ENCODE results near the gene TCOF1. TPM values are rescaled to one million over a fixed set of nuclear protein-coding genes. Genes with fewer than 3 reads are reported as not detected.

TCOF1 gene
- total RNA-seq, 1 donor from 2014 or later, result 19.0 TPM

DNA sequence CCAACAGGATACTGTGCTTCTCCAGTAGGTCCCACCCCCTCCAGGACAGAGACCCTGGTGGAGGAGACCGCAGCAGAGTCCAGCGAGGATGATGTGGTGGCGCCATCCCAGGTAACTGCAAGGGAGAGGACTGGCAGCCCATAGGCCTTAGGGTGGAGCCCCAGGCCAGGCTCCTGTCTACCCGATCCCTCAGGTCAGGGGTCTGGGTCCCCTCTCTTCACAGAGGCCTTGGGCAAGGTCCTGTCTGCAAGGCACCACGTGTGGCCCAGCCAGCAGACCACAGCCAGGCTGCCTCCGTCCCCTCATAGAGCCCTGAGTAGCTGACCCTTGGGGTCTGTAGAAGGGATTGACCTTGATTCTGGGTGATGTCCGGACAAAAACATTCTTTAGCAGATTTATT, 35.2 kb downstream of the TCOF1 start:
- Mint-ChIP-seq H3K36me3 (ENCODE audit: low read depth) (peaks cover 26% of the 10 kb centered on the region), H3K4me1 (ENCODE audit: low read depth) (no peaks in the 10 kb centered on the region), H3K27ac (ENCODE audit: unreplicated experiment) (no peak overlapping the region), H3K4me3 (ENCODE audit: unreplicated experiment) (no peak overlapping the region), H3K27me3 (ENCODE audit: low read depth) (no peaks in the 10 kb centered on the region), H3K9me3 (ENCODE audit: low read depth) (no peaks in the 10 kb centered on the region)
- DNase-seq (ENCODE audit: low spot score), result no peak
- TF ChIP-seq, protein P1, sequence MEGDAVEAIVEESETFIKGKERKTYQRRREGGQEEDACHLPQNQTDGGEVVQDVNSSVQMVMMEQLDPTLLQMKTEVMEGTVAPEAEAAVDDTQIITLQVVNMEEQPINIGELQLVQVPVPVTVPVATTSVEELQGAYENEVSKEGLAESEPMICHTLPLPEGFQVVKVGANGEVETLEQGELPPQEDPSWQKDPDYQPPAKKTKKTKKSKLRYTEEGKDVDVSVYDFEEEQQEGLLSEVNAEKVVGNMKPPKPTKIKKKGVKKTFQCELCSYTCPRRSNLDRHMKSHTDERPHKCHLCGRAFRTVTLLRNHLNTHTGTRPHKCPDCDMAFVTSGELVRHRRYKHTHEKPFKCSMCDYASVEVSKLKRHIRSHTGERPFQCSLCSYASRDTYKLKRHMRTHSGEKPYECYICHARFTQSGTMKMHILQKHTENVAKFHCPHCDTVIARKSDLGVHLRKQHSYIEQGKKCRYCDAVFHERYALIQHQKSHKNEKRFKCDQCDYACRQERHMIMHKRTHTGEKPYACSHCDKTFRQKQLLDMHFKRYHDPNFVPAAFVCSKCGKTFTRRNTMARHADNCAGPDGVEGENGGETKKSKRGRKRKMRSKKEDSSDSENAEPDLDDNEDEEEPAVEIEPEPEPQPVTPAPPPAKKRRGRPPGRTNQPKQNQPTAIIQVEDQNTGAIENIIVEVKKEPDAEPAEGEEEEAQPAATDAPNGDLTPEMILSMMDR (IDR thresholded peaks at IDR 0.05), result no peak

DNA sequence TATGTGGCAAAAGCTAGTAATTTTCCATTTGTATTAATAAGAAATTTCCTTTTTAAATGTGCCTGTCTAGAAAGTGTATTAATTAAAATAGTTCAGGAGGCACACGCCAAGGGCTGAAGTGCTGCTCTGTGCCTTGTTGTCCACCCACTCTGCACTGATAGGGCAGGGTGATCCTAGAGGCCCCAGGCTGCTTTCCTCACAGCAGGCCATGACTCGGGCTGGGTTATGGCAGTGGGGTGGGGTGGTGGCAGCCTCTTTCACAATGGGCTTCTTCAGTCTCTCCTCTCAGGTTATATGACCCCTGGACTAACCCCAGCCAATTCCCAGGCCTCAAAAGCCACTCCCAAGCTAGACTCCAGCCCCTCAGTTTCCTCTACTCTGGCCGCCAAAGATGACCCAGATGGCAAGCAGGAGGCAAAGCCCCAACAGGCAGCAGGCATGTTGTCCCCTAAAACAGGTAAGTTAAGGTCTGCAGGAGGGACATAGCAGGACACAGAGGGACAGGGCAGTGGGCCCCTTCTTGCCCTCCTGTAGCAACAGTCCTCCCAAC, 35.7 kb downstream of the TCOF1 start:
- Mint-ChIP-seq H3K36me3 (ENCODE audit: low read depth) (peaks cover 27% of the 10 kb centered on the region), H3K9me3 (ENCODE audit: low read depth) (no peaks in the 10 kb centered on the region)
- no peak for DNase-seq (ENCODE audit: low spot score)

DNA sequence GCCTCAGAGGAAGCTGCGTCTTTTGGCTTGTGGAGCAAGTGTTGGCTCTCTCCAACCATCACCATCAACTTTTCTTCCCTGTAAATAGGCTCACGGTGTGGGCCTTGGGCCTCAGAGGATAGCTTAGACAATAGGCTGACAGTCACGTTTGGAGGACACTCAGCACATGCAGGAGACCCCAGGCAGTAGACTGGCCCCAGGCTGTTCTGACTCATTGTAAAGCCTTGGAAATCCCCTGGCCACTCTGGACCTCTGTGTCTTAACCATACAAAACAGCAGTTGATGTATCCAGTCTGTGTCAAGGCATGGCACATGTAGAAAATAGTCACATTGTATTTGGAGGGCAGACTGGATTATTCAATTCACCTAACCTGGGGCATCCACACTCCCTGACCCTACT, 36.6 kb downstream of the TCOF1 start:
- DNase-seq (ENCODE audit: low spot score), result no peak
- H3K27me3 Mint-ChIP-seq (ENCODE audit: low read depth), result no peaks in the 10 kb centered on the region
- H3K4me3 Mint-ChIP-seq (ENCODE audit: unreplicated experiment), result no peak overlapping the region
- TF ChIP-seq, protein P1 (IDR thresholded peaks at IDR 0.05), result no peak
- no peak overlapping the region for H3K27ac Mint-ChIP-seq (ENCODE audit: unreplicated experiment)
- no peaks in the 10 kb centered on the region for H3K9me3 Mint-ChIP-seq (ENCODE audit: low read depth)
- H3K4me1 Mint-ChIP-seq (ENCODE audit: low read depth), result peaks cover 6% of the 10 kb centered on the region
- peaks cover 33% of the 10 kb centered on the region for H3K36me3 Mint-ChIP-seq (ENCODE audit: low read depth)

More for the DNA sequence above, 35.7 kb downstream of the TCOF1 start:
- TF ChIP-seq, protein P1 (IDR thresholded peaks at IDR 0.05), result no peak
- no peak overlapping the region for H3K4me3 Mint-ChIP-seq (ENCODE audit: unreplicated experiment)
- H3K4me1 Mint-ChIP-seq (ENCODE audit: low read depth), result peaks cover 2% of the 10 kb centered on the region
- H3K27me3 Mint-ChIP-seq (ENCODE audit: low read depth), result no peaks in the 10 kb centered on the region
- no peak overlapping the region for H3K27ac Mint-ChIP-seq (ENCODE audit: unreplicated experiment)

DNA sequence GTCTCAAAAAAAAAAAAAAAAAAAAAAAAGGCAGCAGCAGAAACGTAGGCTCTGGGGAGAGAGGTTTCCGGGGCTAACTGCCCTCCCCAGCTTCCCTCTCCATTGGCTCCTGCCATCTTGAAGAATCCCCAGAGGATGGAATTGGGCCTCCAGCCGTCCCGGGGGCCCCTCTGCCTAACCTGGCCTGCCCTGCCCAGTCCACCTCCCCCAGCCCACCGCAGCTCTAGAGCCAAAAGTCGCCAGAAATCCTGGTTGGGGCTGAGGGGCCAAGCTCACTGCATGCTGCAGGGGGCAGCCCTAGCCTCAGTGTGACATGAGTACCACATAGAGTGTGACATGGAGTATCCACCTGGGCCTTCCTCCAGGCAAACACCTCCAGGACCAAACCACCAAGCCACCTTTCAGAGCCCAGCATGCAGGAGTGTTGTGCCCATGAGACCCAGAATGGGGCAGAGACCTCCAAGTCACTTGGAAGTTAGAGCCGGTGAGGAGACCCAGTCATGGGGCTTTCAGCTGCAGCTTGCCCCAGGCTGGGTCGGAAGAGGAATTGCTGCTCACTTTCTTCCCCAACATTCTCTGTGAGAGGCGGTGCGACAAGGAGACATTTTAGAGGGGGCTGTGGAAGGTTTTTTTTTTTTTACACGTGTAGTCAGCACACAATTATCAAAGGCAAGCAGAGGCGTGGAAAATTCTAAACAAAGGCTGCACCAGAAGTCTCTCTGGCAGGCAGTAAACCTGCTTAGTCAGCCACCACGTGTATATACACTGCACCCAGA, 37.6 kb downstream of the TCOF1 start:
- H3K27ac Mint-ChIP-seq (ENCODE audit: unreplicated experiment), result no peak overlapping the region

DNA sequence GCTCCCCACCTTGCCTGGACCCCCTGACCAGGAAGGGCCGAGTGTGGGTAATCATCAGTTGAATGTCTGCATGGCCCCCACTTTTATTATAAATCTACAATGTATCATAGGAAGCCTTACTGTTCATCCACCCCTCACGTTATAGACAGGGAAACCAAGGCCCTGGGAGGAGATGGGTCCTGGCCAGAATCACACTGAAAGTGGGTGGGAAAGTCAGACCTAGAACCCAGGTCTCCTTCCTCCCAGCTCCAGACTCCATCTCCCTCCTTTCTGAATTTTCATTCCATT, 38.1 kb downstream of the TCOF1 start:
- no peaks in the 10 kb centered on the region for H3K27me3 Mint-ChIP-seq (ENCODE audit: low read depth)
- peaks cover 8% of the 10 kb centered on the region for H3K4me1 Mint-ChIP-seq (ENCODE audit: low read depth)
- H3K4me3 Mint-ChIP-seq (ENCODE audit: unreplicated experiment), result no peak overlapping the region
- H3K27ac Mint-ChIP-seq (ENCODE audit: unreplicated experiment), result no peak overlapping the region
- H3K9me3 Mint-ChIP-seq (ENCODE audit: low read depth), result no peaks in the 10 kb centered on the region
- H3K36me3 Mint-ChIP-seq (ENCODE audit: low read depth), result peaks cover 37% of the 10 kb centered on the region
- DNase-seq (ENCODE audit: low spot score), result no peak
- TF ChIP-seq, protein P1 (IDR thresholded peaks at IDR 0.05), result no peak

More for the DNA sequence above, 37.6 kb downstream of the TCOF1 start:
- H3K36me3 Mint-ChIP-seq (ENCODE audit: low read depth), result peaks cover 33% of the 10 kb centered on the region
- TF ChIP-seq, protein P1 (IDR thresholded peaks at IDR 0.05), result no peak
- no peak for DNase-seq (ENCODE audit: low spot score)
- no peaks in the 10 kb centered on the region for H3K27me3 Mint-ChIP-seq (ENCODE audit: low read depth)
- no peak overlapping the region for H3K4me3 Mint-ChIP-seq (ENCODE audit: unreplicated experiment)
- no peaks in the 10 kb centered on the region for H3K9me3 Mint-ChIP-seq (ENCODE audit: low read depth)
- peaks cover 8% of the 10 kb centered on the region for H3K4me1 Mint-ChIP-seq (ENCODE audit: low read depth)
